ENCODE data around the gene CENPF. TPM values are rescaled to one million over a fixed set of nuclear protein-coding genes. Genes with fewer than 3 reads are reported as not detected.

Gene CENPF
- total and polyA plus RNA-seq, 2 of the 13 experiments (the other 11 are each of a cell fraction or from before 2014, with no cell fraction given), result 14.7 to 84.9 TPM

DNA sequence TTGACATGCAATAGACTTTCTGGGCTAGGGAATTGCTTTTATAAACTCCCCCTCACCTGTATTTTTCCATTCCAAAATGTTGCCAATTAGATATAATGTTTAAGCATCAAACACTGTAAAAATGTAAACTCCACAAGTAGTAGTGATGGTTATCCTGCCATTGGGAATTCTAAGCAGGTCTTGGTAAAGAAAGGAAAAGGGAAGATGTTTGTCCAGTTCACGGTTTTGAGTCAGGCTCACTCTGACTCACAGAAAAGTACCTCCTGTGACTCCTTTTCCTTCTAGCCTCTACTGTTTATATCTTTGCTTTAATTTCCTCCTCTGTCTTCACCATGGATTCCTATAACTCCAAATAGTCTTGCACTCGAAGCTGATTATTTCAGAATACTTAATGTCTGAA is 32.6 kb upstream of the CENPF start (continued):
- TF ChIP-seq REST (IDR thresholded peaks at IDR 0.05; ENCODE audit: borderline replicate concordance in 1 of 2, low read depth in 1 of 2, low read length in 2 of 2) (no peak), ELK4 (CRISPR knock-in tag; IDR thresholded peaks at IDR 0.05; ENCODE audit: borderline replicate concordance) (no peak), XRCC5 (optimal IDR thresholded peaks at IDR 0.05; ENCODE audit: low read length) (no peak), HNF1A (IDR thresholded peaks at IDR 0.05; ENCODE audit: low read depth) (no peak), HNF1A (CRISPR knock-in tag; IDR thresholded peaks at IDR 0.05; ENCODE audit: borderline replicate concordance) (no peak), ZNF30 (CRISPR knock-in tag; IDR thresholded peaks at IDR 0.05) (no peak), DDIT3 (CRISPR knock-in tag; IDR thresholded peaks at IDR 0.05) (no peak)
